HepG2 (cell line): ENCODE results near the gene PTTG1. TPM values are rescaled to one million over a fixed set of nuclear protein-coding genes. Genes with fewer than 3 reads are reported as not detected.

Experiments used
- AKAP8 ChIP-seq: sonication (generic); formaldehyde crosslinking; IDR thresholded peaks from 2 replicates; pipeline ENCODE4 v1.5.1; 2020; ENCODE audit warnings: mild to moderate bottlenecking, missing genetic modification reagents
- CERS6 ChIP-seq: sonication (generic); formaldehyde crosslinking; IDR thresholded peaks from 2 replicates; pipeline ENCODE4 v1.5.0; 2020; ENCODE audit warnings: missing genetic modification reagents
- FOSL1 ChIP-seq: sonication (generic); formaldehyde crosslinking; IDR thresholded peaks from 2 replicates; pipeline ENCODE4 v1.9.0; 2021; ENCODE audit warnings: missing genetic modification reagents, borderline replicate concordance
- HIC2 ChIP-seq: sonication (generic); formaldehyde crosslinking; IDR thresholded peaks from 2 replicates; pipeline ENCODE4 v1.9.0; 2022; ENCODE audit warnings: low read depth, missing genetic modification reagents
- IRF2 ChIP-seq: IDR thresholded peaks from 2 replicates; pipeline ENCODE4 v1.6.1; 2018; ENCODE audit warnings: missing genetic modification reagents, missing compliant biosample characterization
- MAFK ChIP-seq, 2 experiments: IDR thresholded peaks in 1 of 2; conservative IDR thresholded peaks in 1 of 2; 2 replicates each; pipeline ENCODE4 v1.6.1; 2011; ENCODE audit warnings: improper control_type of control experiment in 2 of 2, low read length in 2 of 2
- NCOR1 ChIP-seq: fragments of 200-600 bp; sonication (generic); IDR thresholded peaks from 2 replicates; pipeline ENCODE4 v1.7.0; 2017; ENCODE audit warnings: antibody characterized with exemption, low read length, borderline replicate concordance
- NRL ChIP-seq: sonication (generic); formaldehyde crosslinking; IDR thresholded peaks from 2 replicates; pipeline ENCODE4 v1.5.0; 2020; ENCODE audit warnings: missing genetic modification reagents, mild to moderate bottlenecking, moderate library complexity, borderline replicate concordance
- PBX3 ChIP-seq: sonication (generic); formaldehyde crosslinking; IDR thresholded peaks from 2 replicates; pipeline ENCODE4 v1.8.1; 2023; ENCODE audit warnings: missing genetic modification reagents, inconsistent platforms, borderline replicate concordance
- PREB ChIP-seq: sonication (generic); formaldehyde crosslinking; IDR thresholded peaks from 2 replicates; pipeline ENCODE4 v1.4.0; 2020; ENCODE audit warnings: missing genetic modification reagents
- RBM39 ChIP-seq: fragments of 200-400 bp; formaldehyde crosslinking; IDR thresholded peaks from one replicate; pipeline ENCODE4 v1.6.1; 2018; ENCODE audit warnings: antibody characterized with exemption, mild to moderate bottlenecking, low read depth, low read length; ENCODE audit not compliant: poor library complexity, severe bottlenecking
- SNAI1 ChIP-seq: sonication (generic); formaldehyde crosslinking; IDR thresholded peaks from 2 replicates; pipeline ENCODE4 v1.5.0; 2020; ENCODE audit warnings: mild to moderate bottlenecking, missing genetic modification reagents, borderline replicate concordance
- ZBTB44 ChIP-seq: sonication (generic); formaldehyde crosslinking; IDR thresholded peaks from 2 replicates; pipeline ENCODE4 v1.4.0; 2020; ENCODE audit warnings: missing genetic modification reagents
- ZNF580 ChIP-seq: IDR thresholded peaks from 2 replicates; pipeline ENCODE4 v1.6.1; 2016; ENCODE audit warnings: low read depth, borderline replicate concordance
- ZNF768 ChIP-seq: sonication (generic); formaldehyde crosslinking; IDR thresholded peaks from 2 replicates; pipeline ENCODE4 v1.4.0; 2020; ENCODE audit warnings: missing genetic modification reagents
- ZNF772 ChIP-seq: sonication (generic); formaldehyde crosslinking; IDR thresholded peaks from 2 replicates; pipeline ENCODE4 v1.5.0; 2020; ENCODE audit warnings: mild to moderate bottlenecking, missing genetic modification reagents
- ZNF788 ChIP-seq: sonication (generic); formaldehyde crosslinking; IDR thresholded peaks from 2 replicates; pipeline ENCODE4 v1.5.0; 2020; ENCODE audit warnings: mild to moderate bottlenecking, missing genetic modification reagents, borderline replicate concordance
- ZZZ3 ChIP-seq: sonication (generic); formaldehyde crosslinking; IDR thresholded peaks from 2 replicates; pipeline ENCODE4 v1.4.0; 2020; ENCODE audit warnings: missing genetic modification reagents, mild to moderate bottlenecking, borderline replicate concordance
- polyA plus RNA-seq, 8 experiments: library from polyadenylated mRNA; depleted of rRNA in 3 of 8; stranded (reverse) in 7 of 8; unstranded in 1 of 8; fragments of >200 nt; fragmentation: Illumina TruSeq in 4 of 8; extraction: Trizol in 4 of 8; gene quantifications; 2 replicates each; pipeline versions ENCODE4 v1.2.1 to v1.2.3, GENCODE V29; 2011 to 2016; ENCODE audit warnings: low read depth in 4 of 8, missing spikeins in 1 of 8, mixed read lengths in 1 of 8; ENCODE audit not compliant: insufficient read depth in 1 of 8
- total RNA-seq, 5 experiments: library from RNA; depleted of rRNA; stranded (reverse); fragments of >200 nt; fragmentation: Illumina TruSeq; extraction: Trizol; gene quantifications; 2 replicates each; pipeline ENCODE4 v1.2.3, GENCODE V29; 2016; ENCODE audit warnings: low read depth in 1 of 5

The PTTG1 gene
- total and polyA plus RNA-seq, 2 of the 13 experiments (the other 11 are each of a cell fraction or from before 2014, with no cell fraction given): 102 to 161 TPM

- TF ChIP-seq ZNF580 (CRISPR knock-in tag) (no peak), MAFK (conservative IDR thresholded peaks at IDR 0.05 in 1 of 2, IDR thresholded peaks at IDR 0.05 in 1 of 2; ENCODE audit: low read length in 2 of 2) (no peak), SNAI1 (CRISPR knock-in tag) (no peak; the same call in 1 of the 2 replicates), RBM39 (no peak), ZNF772 (peak; percentile 76; the same call in 1 of the 2 replicates), PBX3 (CRISPR knock-in tag) (no peak), NRL (CRISPR knock-in tag) (peak; percentile 80), IRF2 (CRISPR knock-in tag) (no peak), ZBTB44 (CRISPR knock-in tag) (no peak), HIC2 (no peak), ZNF768 (no peak), ZNF788 (CRISPR knock-in tag) (peak; percentile 71; the same call in 1 of the 2 replicates), ZZZ3 (CRISPR knock-in tag) (no peak), PREB (CRISPR knock-in tag) (no peak), AKAP8 (CRISPR knock-in tag) (0 out of 2 replicates have a peak, but pooled peaks have one; percentile 53), FOSL1 (CRISPR knock-in tag) (no peak), CERS6 (no peak), NCOR1 (no peak; the same call in 1 of the 2 replicates)
These were observed 2.8 kb upstream of the PTTG1 start, which contains the start of gene SLU7 (continued) for GRCh38 chr5:160418561-160419457.
